ENCODE results near the gene OXSR1.

- TF ChIP-seq CTCF (IDR thresholded peaks at IDR 0.05 in 8 of 11, conservative IDR thresholded peaks at IDR 0.05 in 3 of 11) (no peak), POLR2AphosphoS5 (IDR thresholded peaks at IDR 0.05) (no peak), POLR2A (IDR thresholded peaks at IDR 0.05) (no peak)
These were observed 39.5 kb downstream of the OXSR1 start for GRCh38 chr3:38204599-38205471.

Measured in spleen (tissue), 7 donors.